Measurements from ENCODE around the gene ZNF554.
"Not testable (repeated sequence)": the region's sequence is repeated elsewhere in the genome, so short reads cannot be mapped to it uniquely, and the experiment has no call there.

The ZNF554 gene

DNA sequence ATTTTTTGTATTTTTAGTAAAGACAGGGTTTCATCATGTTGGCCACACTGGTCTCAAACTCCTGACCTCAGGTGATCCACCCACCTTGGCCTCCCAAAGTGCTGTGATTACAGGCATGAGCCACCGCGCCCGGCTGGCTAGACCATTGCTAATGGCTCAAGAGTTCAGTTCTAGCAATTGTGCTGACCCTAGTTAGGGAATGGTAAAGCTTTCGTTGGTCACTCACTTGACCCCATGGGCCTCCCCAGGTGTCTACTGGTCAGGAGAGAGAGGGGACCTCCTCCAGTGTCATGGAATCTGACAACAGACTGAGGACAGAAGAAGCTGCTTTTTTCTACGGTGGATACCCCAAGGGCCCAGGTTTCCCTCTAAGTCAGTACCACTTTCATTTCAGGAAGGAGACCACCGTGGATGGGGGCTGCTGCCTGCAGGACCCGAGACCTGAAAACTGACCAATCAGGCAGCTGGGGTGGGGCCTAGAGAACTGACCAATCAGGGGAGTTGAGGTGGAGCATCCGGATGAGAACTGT lies 46.9 kb downstream of the ZNF554 start:
- CTCF ChIA-PET: interaction anchor here (0.6 to 0.8 kb wide), 2 partner anchors 7 to 280 kb away, joined by 3 read pairs; no protein-coding TSS in a partner anchor
- TF ChIP-seq, protein P1, sequence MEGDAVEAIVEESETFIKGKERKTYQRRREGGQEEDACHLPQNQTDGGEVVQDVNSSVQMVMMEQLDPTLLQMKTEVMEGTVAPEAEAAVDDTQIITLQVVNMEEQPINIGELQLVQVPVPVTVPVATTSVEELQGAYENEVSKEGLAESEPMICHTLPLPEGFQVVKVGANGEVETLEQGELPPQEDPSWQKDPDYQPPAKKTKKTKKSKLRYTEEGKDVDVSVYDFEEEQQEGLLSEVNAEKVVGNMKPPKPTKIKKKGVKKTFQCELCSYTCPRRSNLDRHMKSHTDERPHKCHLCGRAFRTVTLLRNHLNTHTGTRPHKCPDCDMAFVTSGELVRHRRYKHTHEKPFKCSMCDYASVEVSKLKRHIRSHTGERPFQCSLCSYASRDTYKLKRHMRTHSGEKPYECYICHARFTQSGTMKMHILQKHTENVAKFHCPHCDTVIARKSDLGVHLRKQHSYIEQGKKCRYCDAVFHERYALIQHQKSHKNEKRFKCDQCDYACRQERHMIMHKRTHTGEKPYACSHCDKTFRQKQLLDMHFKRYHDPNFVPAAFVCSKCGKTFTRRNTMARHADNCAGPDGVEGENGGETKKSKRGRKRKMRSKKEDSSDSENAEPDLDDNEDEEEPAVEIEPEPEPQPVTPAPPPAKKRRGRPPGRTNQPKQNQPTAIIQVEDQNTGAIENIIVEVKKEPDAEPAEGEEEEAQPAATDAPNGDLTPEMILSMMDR (conservative IDR thresholded peaks at IDR 0.05; ENCODE audit: low read depth): no peak
- H3K27ac ChIP-seq: no peak overlapping the region
- DNase-seq (ENCODE audit: low spot score): no peak
- POLR2A ChIA-PET (ENCODE audit: low non-redundant PET): no interaction called here

DNA sequence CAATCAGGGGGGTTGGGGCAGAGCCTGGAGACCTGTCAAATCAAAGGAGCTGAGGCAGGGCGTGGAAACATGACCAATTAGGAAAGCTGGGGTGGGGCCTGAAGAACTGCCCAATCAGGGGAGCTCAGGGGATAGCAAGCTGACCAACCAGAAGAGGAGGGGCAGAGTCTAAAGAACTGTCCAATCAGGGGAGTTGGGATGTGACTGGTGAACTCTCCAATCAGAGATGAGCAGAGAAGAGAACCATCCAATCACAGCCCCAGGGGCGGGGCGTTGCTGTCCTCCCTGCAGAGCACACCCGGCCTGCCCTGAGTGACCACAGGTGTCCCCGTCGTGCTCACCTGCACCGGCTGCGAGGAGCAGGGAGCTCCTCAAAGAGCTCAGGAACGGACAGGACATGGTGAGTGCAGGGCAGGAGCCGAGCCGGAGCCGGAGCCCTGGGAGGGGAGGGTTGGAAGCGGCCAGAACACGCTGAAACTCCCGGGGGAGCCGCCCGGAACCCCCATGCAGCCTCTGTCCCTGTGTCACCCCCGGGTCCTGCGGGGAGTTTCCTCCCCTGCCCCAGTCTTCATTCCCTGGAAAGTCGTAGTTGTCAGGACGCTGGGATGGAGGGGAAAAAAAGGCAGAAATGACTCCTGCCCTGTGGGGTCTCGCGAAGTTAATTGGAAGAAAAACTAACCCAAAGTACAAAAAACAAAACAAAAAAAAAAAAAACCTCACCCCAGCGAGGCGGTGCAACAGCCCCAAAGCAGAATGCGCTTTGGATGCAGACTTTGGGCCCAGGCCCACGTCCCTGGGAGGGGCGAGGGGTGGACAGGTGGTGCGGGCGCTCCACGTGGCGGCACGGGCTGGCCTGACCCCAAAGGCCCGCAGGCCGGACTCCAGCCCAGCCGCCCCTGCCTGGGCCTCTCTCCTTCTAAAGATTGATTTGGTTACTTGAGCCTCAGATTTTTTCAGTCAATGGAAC lies 47.6 kb downstream of the ZNF554 start, which contains the start of gene ZNF556:
TSS of gene ZNF556 (plus strand) at position 311 of the 967 bp plus-strand sequence. CDS start at position 398, 87 bp downstream.
- peak; percentile 62 for DNase-seq (ENCODE audit: low spot score)
- ChIA-PET CTCF (interaction anchor here (0.6 to 0.8 kb wide), 2 partner anchors 8 to 279 kb away, joined by 3 read pairs; no protein-coding TSS in a partner anchor), POLR2A (ENCODE audit: low non-redundant PET) (no interaction called here)
- TF ChIP-seq, protein P1 (conservative IDR thresholded peaks at IDR 0.05; ENCODE audit: low read depth): no peak
- H3K27ac ChIP-seq: no peak within 1 kb of the TSS

DNA sequence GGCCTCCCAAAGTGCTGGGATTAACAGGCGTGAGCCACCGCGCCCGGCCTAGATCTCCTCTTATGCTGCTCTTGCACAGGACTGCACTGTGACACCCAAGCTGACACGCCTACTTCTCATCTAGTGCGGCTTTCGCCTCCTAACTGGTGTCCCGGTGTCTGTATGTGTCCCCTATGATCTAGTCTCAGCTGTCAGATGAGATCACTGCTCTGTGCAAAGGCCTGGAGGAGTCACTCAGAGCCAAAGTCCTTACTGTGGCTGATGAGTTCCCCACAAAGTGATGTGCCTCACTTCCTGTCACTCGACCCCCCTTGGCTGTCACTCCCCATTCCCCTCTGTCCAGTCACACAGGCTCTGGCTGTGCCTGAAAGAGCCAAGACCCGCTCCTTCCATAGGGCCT lies 50.0 kb downstream of the ZNF554 start:
- no peak overlapping the region for H3K27ac ChIP-seq
- ChIA-PET POLR2A (ENCODE audit: low non-redundant PET) (no interaction called here), CTCF (no interaction called here)
- TF ChIP-seq, protein P1 (conservative IDR thresholded peaks at IDR 0.05; ENCODE audit: low read depth): no peak
- DNase-seq (ENCODE audit: low spot score): no peak

DNA sequence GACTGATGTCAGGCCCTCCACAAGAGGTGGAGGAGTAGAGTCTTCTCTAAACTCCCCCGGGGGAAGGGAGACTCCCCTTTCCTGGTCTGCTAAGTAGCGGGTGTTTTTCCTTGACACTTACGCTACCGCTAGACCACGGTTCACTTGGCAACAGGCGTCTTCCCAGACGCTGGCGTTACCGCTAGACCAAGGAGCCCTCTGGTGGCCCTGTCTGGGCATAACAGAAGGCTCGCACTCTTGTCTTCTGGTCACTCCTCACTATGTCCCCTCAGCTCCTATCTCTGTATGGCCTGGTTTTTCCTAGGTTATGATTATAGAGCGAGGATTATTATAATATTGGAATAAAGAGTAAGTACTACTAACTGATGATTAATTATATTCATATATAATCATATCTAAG lies 52.5 kb downstream of the ZNF554 start:
- H3K27ac ChIP-seq; DNase-seq (ENCODE audit: low spot score); POLR2A ChIA-PET (ENCODE audit: low non-redundant PET): not testable (repeated sequence)
- CTCF ChIA-PET: interaction anchor here (0.6 to 0.7 kb wide), 3 partner anchors 19 to 223 kb away, joined by 3 read pairs; no protein-coding TSS in a partner anchor
- TF ChIP-seq, protein P1 (conservative IDR thresholded peaks at IDR 0.05; ENCODE audit: low read depth): peak; percentile 75

DNA sequence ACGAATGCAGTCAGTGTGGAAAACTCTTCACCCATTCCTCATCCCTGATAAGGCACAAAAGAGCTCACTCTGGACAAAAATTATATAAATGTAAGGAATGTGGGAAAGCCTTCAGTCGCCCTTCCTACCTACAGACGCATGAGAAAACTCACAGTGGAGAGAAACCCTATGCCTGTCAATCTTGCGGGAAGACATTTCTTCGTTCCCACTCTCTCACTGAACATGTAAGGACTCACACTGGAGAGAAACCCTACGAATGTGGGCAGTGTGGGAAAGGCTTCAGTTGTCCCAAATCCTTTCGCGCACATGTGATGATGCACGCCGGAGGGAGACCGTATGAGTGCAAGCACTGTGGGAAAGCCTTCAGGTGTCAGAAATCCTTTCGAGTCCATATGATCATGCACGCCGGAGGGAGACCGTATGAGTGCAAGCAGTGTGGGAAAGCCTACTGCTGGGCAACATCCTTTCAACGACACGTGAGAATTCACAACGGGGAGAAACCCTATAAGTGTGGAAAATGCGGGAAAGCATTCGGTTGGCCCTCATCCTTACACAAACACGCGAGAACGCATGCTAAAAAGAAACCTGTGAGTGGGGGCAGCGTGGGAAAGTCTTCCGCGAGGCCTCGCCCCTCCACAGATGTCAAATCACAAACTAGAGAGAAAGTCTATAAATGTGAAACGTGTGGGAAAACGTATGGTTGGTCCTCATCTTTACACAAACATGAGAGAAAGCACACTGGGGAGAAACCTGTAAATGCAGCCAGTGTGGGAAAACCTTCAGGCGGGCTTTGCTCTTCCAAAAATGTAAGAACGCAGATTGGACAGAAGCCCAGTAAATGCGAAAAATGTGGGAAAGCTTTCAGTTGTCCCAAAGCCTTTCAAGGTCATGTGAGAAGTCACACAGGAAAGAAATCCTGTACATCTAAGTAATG lies 58.0 kb downstream of the ZNF554 start:
- TF ChIP-seq, protein P1 (conservative IDR thresholded peaks at IDR 0.05; ENCODE audit: low read depth): no peak
- ChIA-PET CTCF (no interaction called here), POLR2A (ENCODE audit: low non-redundant PET) (interaction anchor here (0.6 kb wide), 1 partner anchor 90 kb away, joined by 5 read pairs; no protein-coding TSS in a partner anchor)
- no peak for DNase-seq (ENCODE audit: low spot score)
- no peak overlapping the region for H3K27ac ChIP-seq
